Brain microvascular endothelial cell (primary cell): ENCODE data around the gene RDM1.

Experiments used
- DNase-seq: peaks from one replicate; pipeline ENCODE4 v3.0.0-alpha.2; 2020
- H3K27ac ChIP-seq: fragments of 250-450 bp; sonication (Bioruptor Pico); 2 replicates; pipeline ENCODE4 v1.5.1; 2020; ENCODE audit warnings: mild to moderate bottlenecking, moderate library complexity
- H3K27me3 ChIP-seq: fragments of 250-450 bp; sonication (Bioruptor Pico); replicated peaks from 2 replicates; pipeline ENCODE4 v1.5.1; 2020; ENCODE audit warnings: mild to moderate bottlenecking
- H3K36me3 ChIP-seq: fragments of 250-450 bp; sonication (Bioruptor Pico); replicated peaks from 2 replicates; pipeline ENCODE4 v1.5.1; 2020; ENCODE audit warnings: mild to moderate bottlenecking
- H3K4me3 ChIP-seq: 2 replicates; pipeline ENCODE4 v1.5.1; 2011; ENCODE audit warnings: low read depth, mild to moderate bottlenecking, control low read depth, low read length, moderate library complexity
- CTCF ChIP-seq: IDR thresholded peaks from 2 replicates; pipeline ENCODE4 v1.5.1; 2011; ENCODE audit warnings: low read depth, mild to moderate bottlenecking, moderate library complexity, low read length, control low read depth, inconsistent platforms; ENCODE audit errors: missing control alignments
- in situ Hi-C: cut with HindIII; loops from 2 replicates; pipeline ENCODE4 v1.10.0; 2017; ENCODE audit warnings: low sequenced_read_pairs, low pct_ligation_motif_present

The RDM1 gene

GRCh38 chr17:35870906-35871819 is 59.4 kb downstream of the RDM1 start:
- no peaks in the 10 kb centered on the region for H3K36me3 ChIP-seq
- H3K27ac ChIP-seq = no peak overlapping the region
- no peak for DNase-seq
- H3K27me3 ChIP-seq = no peaks in the 10 kb centered on the region
- in situ Hi-C loops = no loop called here
- H3K4me3 ChIP-seq = no peak overlapping the region
- TF ChIP-seq CTCF = no peak

DNA sequence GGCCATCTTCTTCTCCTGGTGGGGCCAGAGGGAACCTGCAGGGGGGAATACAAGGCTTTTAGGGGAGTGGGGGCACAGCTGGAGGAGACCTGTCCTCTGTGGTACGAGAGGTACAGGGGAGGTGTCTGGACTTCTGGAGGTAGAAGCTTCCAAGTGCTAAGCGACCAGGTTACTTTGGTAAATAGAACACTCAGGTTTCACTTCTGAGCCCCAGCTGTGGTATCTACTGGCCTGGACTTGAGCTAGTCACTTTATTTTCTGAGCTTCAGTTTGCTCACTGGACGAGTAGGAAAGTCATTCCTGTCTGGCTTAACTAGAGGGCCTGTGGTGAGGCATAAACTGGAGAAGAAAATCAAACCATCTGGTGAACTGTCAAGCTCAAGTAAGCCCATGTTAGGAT is 61.8 kb downstream of the RDM1 start, which contains the start of gene HEATR9:
Gene HEATR9 (minus strand): TSS at position 155 of the 400 bp plus-strand sequence. CDS start 149 bp downstream, at position 6.
- TF ChIP-seq CTCF = no peak
- Histone ChIP-seq H3K4me3 (no peak within 1 kb of the TSS), H3K27me3 (no peaks in the 10 kb centered on the region), H3K36me3 (no peaks in the 10 kb centered on the region), H3K27ac (no peak within 1 kb of the TSS)
- in situ Hi-C loops = no loop called here
- DNase-seq = no peak
